GM23248 (cell line): ENCODE results near the gene MAGIX. TPM values are rescaled to one million over a fixed set of nuclear protein-coding genes. Genes with fewer than 3 reads are reported as not detected.

ENCODE experiments used
- DNase-seq: peaks from one replicate; pipeline ENCODE4 v3.0.0-alpha.2; 2015
- H2AFZ ChIP-seq: fragments of 200-600 bp; sonication (generic); 2 replicates; pipeline ENCODE4 v1.6.1; 2016; ENCODE audit warnings: antibody characterized with exemption
- H3F3A ChIP-seq: fragments of 200-600 bp; sonication (generic); 2 replicates; pipeline ENCODE4 v1.6.1; 2016; ENCODE audit warnings: mild to moderate bottlenecking, antibody characterized with exemption, mixed run types; ENCODE audit not compliant: insufficient read depth
- H3K27ac ChIP-seq: fragments of 200-600 bp; sonication (generic); 2 replicates; pipeline ENCODE4 v1.5.1; 2016; ENCODE audit warnings: mild to moderate bottlenecking
- H3K27me3 ChIP-seq: fragments of 200-600 bp; sonication (generic); replicated peaks from 2 replicates; pipeline ENCODE4 v1.6.1; 2016; ENCODE audit warnings: mild to moderate bottlenecking; ENCODE audit not compliant: insufficient read depth
- H3K36me3 ChIP-seq: fragments of 200-600 bp; sonication (generic); 2 replicates; pipeline ENCODE4 v1.6.1; 2016; ENCODE audit warnings: low read depth, mild to moderate bottlenecking
- H3K4me1 ChIP-seq: fragments of 200-600 bp; sonication (generic); 2 replicates; pipeline ENCODE4 v1.6.1; 2016; ENCODE audit warnings: mild to moderate bottlenecking; ENCODE audit not compliant: insufficient read depth
- H3K4me2 ChIP-seq: fragments of 200-600 bp; sonication (generic); one replicate; pipeline ENCODE4 v1.6.1; 2016; ENCODE audit warnings: mild to moderate bottlenecking; ENCODE audit not compliant: unreplicated experiment
- H3K4me3 ChIP-seq: fragments of 200-600 bp; sonication (generic); 2 replicates; pipeline ENCODE4 v1.5.1; 2016; ENCODE audit warnings: mild to moderate bottlenecking
- H3K79me2 ChIP-seq: fragments of 200-600 bp; sonication (generic); 2 replicates; pipeline ENCODE4 v1.6.1; 2016; ENCODE audit warnings: mild to moderate bottlenecking; ENCODE audit not compliant: insufficient read depth
- H3K9ac ChIP-seq: fragments of 200-600 bp; sonication (generic); 2 replicates; pipeline ENCODE4 v1.6.1; 2016; ENCODE audit warnings: mild to moderate bottlenecking
- H3K9me2 ChIP-seq: fragments of 200-600 bp; sonication (generic); 2 replicates; pipeline ENCODE4 v1.6.1; 2016; ENCODE audit warnings: mixed run types, mild to moderate bottlenecking, moderate library complexity; ENCODE audit not compliant: insufficient read depth
- H3K9me3 ChIP-seq: fragments of 200-600 bp; sonication (generic); one replicate; pipeline ENCODE4 v1.6.1; 2017; ENCODE audit warnings: low read depth
- H4K20me1 ChIP-seq: fragments of 200-600 bp; sonication (generic); 2 replicates; pipeline ENCODE4 v1.6.0; 2016; ENCODE audit not compliant: insufficient read depth
- EZH2 ChIP-seq: fragments of 200-600 bp; sonication (generic); IDR thresholded peaks from 2 replicates; pipeline ENCODE4 v1.6.1; 2018; ENCODE audit warnings: antibody characterized with exemption, mild to moderate bottlenecking; ENCODE audit not compliant: insufficient read depth, poor library complexity, severe bottlenecking
- EZH2phosphoT487 ChIP-seq: fragments of 200-600 bp; sonication (generic); IDR thresholded peaks from 2 replicates; pipeline ENCODE4 v1.6.1; 2018; ENCODE audit warnings: antibody characterized with exemption, moderate library complexity, mild to moderate bottlenecking, low read depth; ENCODE audit not compliant: insufficient read depth
- WGBS, 2 experiments: methylation state at CpG; one replicate each; pipeline ENCODE4 v1.1.6; 2015 to 2017; ENCODE audit warnings: low lambda C conversion rate in 2 of 2, low coverage in 1 of 2; ENCODE audit errors: missing lambda C conversion rate in 2 of 2; 5-methylcytosine and 5-hydroxymethylcytosine counted together
- in situ Hi-C: fragments of 300-500 bp; cut with MboI; formaldehyde crosslinking; loops from 2 replicates; pipeline ENCODE4 v1.15.0; 2020
- polyA plus RNA-seq: library from polyadenylated mRNA; unstranded; fragments of >200 nt; fragmentation: Nextera tagmentation; extraction: Ambion mirVana; gene quantifications from 2 replicates; pipeline ENCODE4 v1.2.1, GENCODE V29; 2016
- total RNA-seq: library from RNA; depleted of rRNA; stranded (reverse); fragments of >200 nt; shearing (Covaris generic); gene quantifications from 2 replicates; pipeline ENCODE4 v1.2.3, GENCODE V29; 2014

Gene MAGIX
- total and polyA plus RNA-seq, 2 experiments from 2014 or later, result 1.5 to 8.0 TPM

DNA sequence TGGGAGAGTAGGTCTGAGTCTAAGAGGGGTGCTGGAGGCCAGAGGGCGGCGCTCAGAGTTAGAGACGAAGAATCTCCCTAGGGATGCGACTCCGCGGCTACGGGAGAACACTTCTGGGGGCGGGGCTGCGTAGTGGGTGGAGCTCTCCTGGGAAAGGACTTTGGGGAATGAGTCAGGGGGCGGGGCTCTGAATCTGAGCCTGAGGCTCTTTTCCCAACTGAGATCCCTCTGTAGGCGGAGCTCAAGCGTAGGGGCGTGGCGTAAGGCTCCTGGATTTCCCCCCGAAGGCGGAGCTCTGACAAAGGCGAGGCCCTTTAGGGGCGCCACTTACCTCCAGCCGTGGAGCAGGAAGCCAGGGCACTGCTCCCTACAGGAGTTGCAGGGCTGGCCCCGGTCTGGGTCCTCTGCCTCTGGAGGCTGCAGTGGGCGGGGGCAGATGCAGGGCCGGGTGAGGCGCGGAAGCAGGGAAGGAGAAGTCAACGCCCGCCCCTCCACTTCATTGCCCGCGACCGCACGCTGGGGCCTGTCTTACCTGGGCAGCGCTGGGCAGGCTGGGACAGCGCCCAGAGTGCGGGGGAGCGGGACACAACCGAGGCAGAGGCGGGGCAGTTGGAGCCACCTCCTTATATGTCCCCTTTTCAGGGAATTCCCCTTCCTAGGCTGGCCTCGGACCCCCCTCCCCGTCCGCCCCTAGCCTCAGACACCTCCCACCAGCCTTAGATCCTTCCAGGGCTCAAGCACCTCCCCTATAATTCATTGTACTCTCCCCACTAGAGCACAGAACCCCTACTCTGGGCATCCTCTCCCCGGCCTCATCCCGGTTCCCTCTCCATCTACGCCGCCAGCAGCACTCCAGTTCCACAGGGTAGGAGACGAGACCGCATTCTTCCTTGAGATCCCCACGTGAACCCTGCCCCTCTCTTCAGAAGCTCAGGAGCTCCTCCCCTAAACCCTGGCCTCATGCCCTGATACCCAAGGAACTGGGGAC, 22.0 kb downstream of the MAGIX start:
- H3K9ac ChIP-seq, result peak overlapping the region; percentile 81
- H3K27me3 ChIP-seq, result no peaks in the 10 kb centered on the region
- H4K20me1 ChIP-seq, result no peaks in the 10 kb centered on the region
- H3K4me3 ChIP-seq, result peak overlapping the region; percentile 80
- TF ChIP-seq EZH2 (no peak), EZH2phosphoT487 (no peak)
- no peaks in the 10 kb centered on the region for H3K9me2 ChIP-seq
- peak; percentile 92 for DNase-seq
- peak overlapping the region; percentile 45; the same call in 1 of the 2 replicates for H2AFZ ChIP-seq
- H3K27ac ChIP-seq, result no peak overlapping the region
- H3K36me3 ChIP-seq, result no peaks in the 10 kb centered on the region; the same call in 1 of the 2 replicates
- H3K9me3 ChIP-seq, result no peaks in the 10 kb centered on the region
- WGBS, 2 experiments, result 1 to 5% methylated on average over 17 to 20 of the region's 46 CpGs
- peaks cover 11% of the 10 kb centered on the region; the same call in 1 of the 2 replicates for H3K79me2 ChIP-seq
- in situ Hi-C loops, result no loop called here
- H3F3A ChIP-seq, result no peaks in the 10 kb centered on the region
- peak overlapping the region; percentile 68 for H3K4me2 ChIP-seq
- no peaks in the 10 kb centered on the region for H3K4me1 ChIP-seq

DNA sequence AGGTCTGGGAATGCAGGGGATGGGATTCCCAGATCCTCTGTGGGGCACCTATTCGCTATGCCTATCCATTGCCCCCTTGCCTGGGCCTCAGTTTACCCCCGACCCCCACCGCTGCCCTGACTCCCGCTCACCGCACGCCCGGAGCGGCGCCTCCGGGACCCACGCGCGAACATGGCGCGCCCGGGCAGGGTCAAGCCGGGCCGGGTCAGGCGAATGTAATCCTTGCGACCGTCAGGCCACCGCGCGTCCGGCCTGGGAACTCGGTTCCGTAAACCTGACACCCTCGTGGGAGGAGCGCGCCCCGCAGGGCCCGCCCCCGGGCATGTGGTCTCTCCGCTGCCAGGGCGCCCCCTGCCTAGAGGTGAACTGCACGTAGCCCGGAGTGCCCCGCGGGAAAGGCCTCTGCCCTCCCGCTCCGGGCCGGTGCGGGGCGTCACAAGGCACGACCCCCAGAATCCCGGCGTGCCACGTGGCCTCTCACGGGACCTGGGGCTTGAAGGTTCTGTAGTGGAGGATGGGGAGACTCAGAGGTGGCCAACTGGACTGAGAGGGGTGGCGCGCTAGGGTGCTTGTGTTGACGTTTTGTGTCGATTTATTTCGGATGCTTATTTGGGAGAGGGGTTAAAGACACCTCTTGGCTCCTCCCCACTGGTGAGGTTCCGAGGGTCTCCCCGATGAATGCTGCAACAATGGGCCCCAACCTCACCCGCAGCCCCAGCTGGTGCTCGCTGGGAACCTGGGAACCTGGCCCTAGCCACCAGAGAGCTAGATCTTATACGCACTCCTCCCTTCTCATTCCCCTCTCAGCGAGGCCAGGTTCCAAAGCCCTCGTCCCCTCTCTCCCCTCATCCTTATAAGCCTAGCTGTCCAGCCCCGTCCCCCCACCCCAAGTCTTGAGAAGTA, 23.8 kb downstream of the MAGIX start, which contains the start of gene PRICKLE3:
Gene PRICKLE3 (minus strand): TSS at position 249 of the 903 bp plus-strand sequence. CDS start 76 bp downstream, at position 173.
- H3F3A ChIP-seq, result no peaks in the 10 kb centered on the region
- TF ChIP-seq EZH2phosphoT487 (no peak), EZH2 (no peak)
- H3K9ac ChIP-seq, result peak within 1 kb of the TSS; percentile 81
- WGBS, 2 experiments, result 0 to 13% methylated on average over 22 to 32 of the region's 62 CpGs
- no peaks in the 10 kb centered on the region; the same call in 1 of the 2 replicates for H3K36me3 ChIP-seq
- peak within 1 kb of the TSS; percentile 80 for H3K4me3 ChIP-seq
- no peaks in the 10 kb centered on the region for H3K27me3 ChIP-seq
- peak within 1 kb of the TSS; percentile 68 for H3K4me2 ChIP-seq
- peaks cover 11% of the 10 kb centered on the region; the same call in 1 of the 2 replicates for H3K79me2 ChIP-seq
- DNase-seq, result peak; percentile 77
- peak within 1 kb of the TSS; percentile 78 for H2AFZ ChIP-seq
- no peaks in the 10 kb centered on the region for H3K4me1 ChIP-seq
- no peaks in the 10 kb centered on the region for H3K9me3 ChIP-seq
- H3K9me2 ChIP-seq, result no peaks in the 10 kb centered on the region
- in situ Hi-C loops, result no loop called here
- no peaks in the 10 kb centered on the region for H4K20me1 ChIP-seq
- peak within 1 kb of the TSS; percentile 59 for H3K27ac ChIP-seq

DNA sequence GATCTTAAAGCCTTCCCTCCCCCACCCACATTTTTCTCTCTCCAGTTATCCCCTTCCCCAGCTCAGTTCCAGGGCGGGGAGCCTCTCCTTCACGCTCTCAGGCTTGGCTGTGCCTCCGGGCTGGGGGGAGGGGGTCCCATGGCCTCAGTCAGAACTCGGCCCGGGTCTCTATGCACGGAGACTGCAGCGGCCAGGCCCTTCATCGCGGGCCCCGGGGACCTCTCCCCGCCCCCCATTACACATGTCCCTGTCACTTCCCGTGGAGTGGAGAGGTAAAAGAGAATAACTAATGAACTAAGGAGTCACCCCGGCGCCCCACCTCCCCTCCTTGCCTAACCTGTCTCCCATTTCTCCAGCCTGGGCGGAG, 24.5 kb downstream of the MAGIX start:
- DNase-seq, result no peak
- H3K79me2 ChIP-seq, result peaks cover 11% of the 10 kb centered on the region; the same call in 1 of the 2 replicates
- no peak overlapping the region for H3K27ac ChIP-seq
- no peaks in the 10 kb centered on the region for H3K9me2 ChIP-seq
- no peak overlapping the region for H3K4me2 ChIP-seq
- in situ Hi-C loops, result no loop called here
- 32 to 43% methylated on average over 6 to 15 of the region's 15 CpGs for WGBS, 2 experiments
- no peaks in the 10 kb centered on the region; the same call in 1 of the 2 replicates for H3K36me3 ChIP-seq
- H3K4me3 ChIP-seq, result no peak overlapping the region
- no peaks in the 10 kb centered on the region for H3F3A ChIP-seq
- TF ChIP-seq EZH2, result no peak
- no peak for TF ChIP-seq EZH2phosphoT487
- no peaks in the 10 kb centered on the region for H3K27me3 ChIP-seq
- no peak overlapping the region; the same call in 1 of the 2 replicates for H2AFZ ChIP-seq
- no peaks in the 10 kb centered on the region for H3K9me3 ChIP-seq
- H3K4me1 ChIP-seq, result no peaks in the 10 kb centered on the region
- no peaks in the 10 kb centered on the region for H4K20me1 ChIP-seq
- H3K9ac ChIP-seq, result no peak overlapping the region

DNA sequence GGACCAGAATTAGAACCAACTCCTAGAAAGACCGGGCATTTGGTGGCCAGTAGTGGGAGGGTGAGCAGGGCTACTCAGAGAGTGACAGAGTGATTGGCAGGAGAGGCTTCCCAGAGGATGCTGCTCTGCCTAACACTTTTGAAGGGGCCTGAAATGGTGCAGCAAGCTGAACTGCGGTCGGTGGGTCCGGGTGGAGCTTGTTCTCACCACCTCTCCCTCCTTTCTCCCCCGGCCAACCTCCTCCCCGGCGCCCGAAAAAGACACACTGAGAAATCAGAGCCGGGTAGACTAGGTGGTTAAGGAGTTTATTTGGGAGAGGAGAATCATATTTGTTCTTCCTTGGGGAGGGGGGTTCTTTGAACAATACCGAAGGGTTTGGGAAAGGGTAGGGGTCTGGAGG, 25.0 kb downstream of the MAGIX start:
- no peaks in the 10 kb centered on the region for H3K27me3 ChIP-seq
- no peak for DNase-seq
- no peak overlapping the region for H3K9ac ChIP-seq
- no peak for TF ChIP-seq EZH2phosphoT487
- TF ChIP-seq EZH2, result no peak
- H4K20me1 ChIP-seq, result no peaks in the 10 kb centered on the region
- H3K9me2 ChIP-seq, result no peaks in the 10 kb centered on the region
- no peaks in the 10 kb centered on the region for H3K4me1 ChIP-seq
- no peak overlapping the region for H3K4me3 ChIP-seq
- no peaks in the 10 kb centered on the region for H3F3A ChIP-seq
- no peaks in the 10 kb centered on the region for H3K9me3 ChIP-seq
- H2AFZ ChIP-seq, result no peak overlapping the region
- H3K36me3 ChIP-seq, result no peaks in the 10 kb centered on the region; the same call in 1 of the 2 replicates
- in situ Hi-C loops, result no loop called here
- peaks cover 11% of the 10 kb centered on the region; the same call in 1 of the 2 replicates for H3K79me2 ChIP-seq
- WGBS, 2 experiments, result 33 to 64% methylated on average over 3 to 10 of the region's 10 CpGs
- no peak overlapping the region for H3K4me2 ChIP-seq
- no peak overlapping the region for H3K27ac ChIP-seq
